H7 (cell line): ENCODE measurements around the gene TSEN34. TPM values are rescaled to one million over a fixed set of nuclear protein-coding genes. Genes with fewer than 3 reads are reported as not detected.
A peak's percentile ranks its signal among the peaks of the same experiment; 100 is the strongest.
"Not testable (repeated sequence)": the region's sequence is repeated elsewhere in the genome, so short reads cannot be mapped to it uniquely, and the experiment has no call there.

Experiments used
- DNase-seq: peaks from one replicate; pipeline ENCODE4 v3.0.0; 2012
- H3K27me3 ChIP-seq: 2 replicates; pipeline ENCODE4 v1.6.0; 2011; ENCODE audit warnings: mild to moderate bottlenecking, low read length; ENCODE audit not compliant: control insufficient read depth, insufficient read depth
- H3K36me3 ChIP-seq: replicated peaks from 2 replicates; pipeline ENCODE4 v1.5.1; 2011; ENCODE audit warnings: low read length; ENCODE audit not compliant: control insufficient read depth, insufficient read depth
- H3K4me3 ChIP-seq: 2 replicates; pipeline ENCODE4 v1.5.1; 2011; ENCODE audit warnings: low read depth, mild to moderate bottlenecking, control low read depth, low read length, moderate library complexity; ENCODE audit not compliant: insufficient read depth
- total RNA-seq: library from RNA; depleted of rRNA; stranded (reverse); fragments of >200 nt; shearing (Covaris generic); gene quantifications from 2 replicates; pipeline ENCODE4 v1.2.3, GENCODE V29; 2014

The TSEN34 gene
- total RNA-seq, 1 experiment from 2014 or later: 76.9 TPM

- DNase-seq: peak; percentile 95
- Histone ChIP-seq H3K36me3 (peaks cover 17% of the 10 kb centered on the region), H3K27me3 (no peaks in the 10 kb centered on the region), H3K4me3 (peak overlapping the region; percentile 90)
Observed at GRCh38 chr19:54189735-54190502, 1.2 kb upstream of the TSEN34 start.

DNA sequence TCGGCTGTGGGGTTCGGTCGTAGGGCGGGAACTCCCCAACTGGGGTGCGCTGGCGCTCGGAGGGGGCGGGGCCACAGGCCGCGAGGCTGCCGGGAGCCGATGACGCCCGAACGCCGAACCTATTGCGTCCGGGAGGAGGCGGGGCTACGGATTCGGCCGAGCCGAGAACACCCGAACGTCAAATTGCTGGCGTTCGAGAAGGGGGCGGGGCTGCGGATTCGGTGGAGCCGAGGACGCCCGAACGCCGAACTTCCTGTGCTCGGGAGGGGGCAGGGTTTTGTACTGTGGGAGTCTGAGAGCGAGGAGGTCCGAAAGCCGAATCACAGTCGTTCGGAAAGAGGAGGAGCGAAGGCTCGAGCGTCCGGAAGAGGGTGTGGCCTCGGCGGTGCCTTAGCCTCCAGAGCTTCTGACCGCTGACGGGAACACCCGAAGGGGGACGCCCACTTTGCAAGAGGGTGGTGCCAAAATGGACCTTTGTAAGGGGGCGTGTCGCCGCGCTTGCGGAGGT is 551 bp upstream of the TSEN34 start:
- H3K4me3 ChIP-seq: peak overlapping the region; percentile 90
- DNase-seq: peak; percentile 95
- H3K36me3 ChIP-seq: peaks cover 17% of the 10 kb centered on the region
- H3K27me3 ChIP-seq: no peaks in the 10 kb centered on the region

GRCh38 chr19:54191811-54192453 is 824 bp downstream of the TSEN34 start:
- Histone ChIP-seq H3K36me3 (peaks cover 14% of the 10 kb centered on the region), H3K27me3 (no peaks in the 10 kb centered on the region), H3K4me3 (peak overlapping the region; percentile 90)
- DNase-seq: no peak

- DNase-seq: peak; percentile 11
- H3K27me3 ChIP-seq: no peaks in the 10 kb centered on the region
- no peak overlapping the region for H3K4me3 ChIP-seq
- H3K36me3 ChIP-seq: peaks cover 10% of the 10 kb centered on the region
Observed at GRCh38 chr19:54193011-54193410, 1.9 kb downstream of the TSEN34 start.

DNA sequence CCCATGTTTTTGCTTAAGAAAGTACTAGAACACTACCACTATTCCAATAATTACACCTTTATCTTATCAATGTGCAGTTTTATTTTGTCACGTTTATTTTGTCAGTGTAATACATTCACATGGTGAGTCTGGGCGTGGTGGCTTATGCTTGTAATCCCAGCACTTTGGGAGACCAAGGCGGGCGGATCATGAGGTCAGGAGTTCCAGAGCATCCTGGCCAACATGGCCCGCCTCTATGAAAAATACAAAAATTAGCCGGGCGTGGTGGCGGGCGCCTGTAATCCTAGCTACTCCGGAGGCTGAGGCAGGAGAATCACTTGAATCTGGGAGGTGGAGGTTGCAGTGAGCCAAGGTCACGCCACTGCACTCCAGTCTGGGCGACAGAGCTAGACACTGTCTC is 3.4 kb downstream of the TSEN34 start:
- not testable (repeated sequence) for H3K4me3 ChIP-seq, H3K27me3 ChIP-seq, DNase-seq
- H3K36me3 ChIP-seq: peaks cover 10% of the 10 kb centered on the region

DNA sequence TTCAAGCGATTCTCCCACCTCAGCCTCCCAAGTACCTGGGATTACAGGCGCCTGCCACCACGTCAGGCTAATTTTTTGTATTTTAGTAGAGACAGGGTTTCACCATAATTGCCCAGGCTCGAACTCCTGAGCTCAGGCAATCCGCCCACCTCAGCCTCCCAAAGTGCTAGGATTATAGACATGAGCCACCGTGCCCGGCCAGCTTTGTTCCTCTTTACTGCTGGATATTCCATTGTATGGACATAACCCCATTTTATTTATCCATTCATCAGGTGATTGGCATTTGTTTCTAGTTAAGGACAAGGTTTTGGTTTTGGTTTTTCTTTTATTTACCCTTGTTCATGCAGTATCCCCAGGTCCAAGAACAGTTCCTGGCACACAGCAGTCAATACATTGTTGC is 5.4 kb downstream of the TSEN34 start:
- no peaks in the 10 kb centered on the region for H3K27me3 ChIP-seq
- peaks cover 15% of the 10 kb centered on the region for H3K36me3 ChIP-seq
- DNase-seq: no peak
- no peak overlapping the region for H3K4me3 ChIP-seq

DNA sequence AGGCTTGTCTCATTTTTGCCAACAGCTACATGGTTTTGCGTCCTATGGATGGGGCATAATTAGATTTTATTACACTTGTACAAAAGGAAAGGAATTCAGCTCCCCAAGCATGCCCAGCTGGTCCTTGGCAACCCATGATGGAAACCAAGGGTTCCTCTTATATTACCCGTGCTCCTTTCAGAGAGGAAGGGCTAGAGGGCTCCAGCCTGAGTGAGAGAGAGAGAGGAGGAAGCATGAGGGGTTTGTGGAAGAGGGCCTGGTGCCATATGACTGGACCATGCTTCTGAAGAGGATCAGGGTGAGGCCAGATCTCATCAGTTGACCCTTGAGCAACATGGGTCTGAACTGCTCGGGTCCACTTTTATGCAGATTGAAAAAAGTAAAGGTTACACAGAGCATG is 6.0 kb downstream of the TSEN34 start:
- Histone ChIP-seq H3K27me3 (no peaks in the 10 kb centered on the region), H3K4me3 (no peak overlapping the region), H3K36me3 (peaks cover 18% of the 10 kb centered on the region)
- DNase-seq: no peak

GRCh38 chr19:54199401-54199800 is 8.3 kb downstream of the TSEN34 start:
- Histone ChIP-seq H3K36me3 (peaks cover 30% of the 10 kb centered on the region), H3K4me3 (no peak overlapping the region), H3K27me3 (no peaks in the 10 kb centered on the region)
- DNase-seq: peak; percentile 18

DNA sequence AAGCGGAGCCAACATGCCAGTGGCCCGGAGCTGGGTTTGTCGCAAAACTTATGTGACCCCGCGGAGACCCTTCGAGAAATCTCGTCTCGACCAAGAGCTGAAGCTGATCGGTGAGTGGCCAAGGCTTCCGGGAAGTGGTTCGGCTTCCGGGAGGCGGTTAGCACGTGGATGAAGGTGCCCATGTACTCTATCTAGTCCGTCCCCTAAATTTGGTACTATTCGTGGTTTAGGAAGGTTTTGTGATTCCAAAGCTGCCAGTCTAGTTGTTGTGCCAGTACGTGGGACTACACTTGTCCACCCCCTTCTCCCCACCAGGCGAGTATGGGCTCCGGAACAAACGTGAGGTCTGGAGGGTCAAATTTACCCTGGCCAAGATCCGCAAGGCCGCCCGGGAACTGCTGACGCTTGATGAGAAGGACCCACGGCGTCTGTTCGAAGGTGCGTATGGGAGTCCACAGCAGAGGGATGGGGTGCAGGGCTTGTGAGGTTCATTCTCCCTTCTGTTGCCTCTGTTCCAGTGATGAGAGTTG is 10.1 kb downstream of the TSEN34 start:
- peak; percentile 27 for DNase-seq
- Histone ChIP-seq H3K36me3 (peaks cover 41% of the 10 kb centered on the region), H3K4me3 (peak overlapping the region; percentile 92), H3K27me3 (no peaks in the 10 kb centered on the region)

DNA sequence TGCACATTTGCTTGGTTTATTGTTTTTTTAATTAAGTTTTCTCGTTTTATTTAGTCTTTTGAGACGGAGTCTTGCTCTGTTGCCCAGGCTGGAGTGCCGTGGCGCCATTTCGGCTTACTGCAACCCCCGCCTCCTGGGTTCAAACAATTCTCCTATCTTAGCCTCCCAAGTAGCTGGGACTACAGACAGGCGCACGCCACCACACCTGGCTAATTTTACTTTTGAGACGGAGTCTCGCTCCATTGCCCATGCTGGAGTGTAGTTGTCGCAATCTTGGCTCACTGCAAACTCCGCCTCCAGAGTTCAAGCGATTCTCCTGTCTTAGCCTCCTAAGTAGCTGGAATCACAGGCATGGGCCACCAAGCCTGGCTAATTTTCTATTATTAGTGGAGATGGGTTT is 10.9 kb downstream of the TSEN34 start:
- no peak for DNase-seq
- Histone ChIP-seq H3K4me3 (peak overlapping the region; percentile 92), H3K36me3 (peaks cover 49% of the 10 kb centered on the region), H3K27me3 (no peaks in the 10 kb centered on the region)

DNA sequence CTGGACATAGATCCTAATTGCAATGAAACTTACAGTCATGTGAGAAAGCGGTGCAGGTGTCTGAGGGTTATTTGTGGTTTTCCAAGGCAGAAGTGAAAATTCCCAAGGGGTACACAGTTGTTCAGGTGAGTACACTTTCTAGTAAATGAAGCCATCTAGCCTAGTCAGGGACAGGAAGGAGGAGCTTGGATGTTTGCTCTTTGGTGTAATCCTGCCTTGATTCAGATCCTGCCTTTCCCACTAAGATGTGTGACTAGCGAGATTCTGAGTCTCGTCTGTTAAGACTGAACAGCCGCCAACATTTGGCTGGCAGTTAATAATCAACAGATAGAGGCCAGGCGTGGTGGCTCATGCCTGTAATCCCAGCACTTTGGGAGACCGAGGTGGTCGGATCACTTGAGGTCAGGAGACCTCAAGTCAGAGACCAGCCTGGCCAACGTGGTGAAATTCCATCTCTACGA is 12.1 kb downstream of the TSEN34 start:
- H3K4me3 ChIP-seq: no peak overlapping the region
- H3K27me3 ChIP-seq: no peaks in the 10 kb centered on the region
- DNase-seq: peak; percentile 7
- peaks cover 55% of the 10 kb centered on the region for H3K36me3 ChIP-seq

DNA sequence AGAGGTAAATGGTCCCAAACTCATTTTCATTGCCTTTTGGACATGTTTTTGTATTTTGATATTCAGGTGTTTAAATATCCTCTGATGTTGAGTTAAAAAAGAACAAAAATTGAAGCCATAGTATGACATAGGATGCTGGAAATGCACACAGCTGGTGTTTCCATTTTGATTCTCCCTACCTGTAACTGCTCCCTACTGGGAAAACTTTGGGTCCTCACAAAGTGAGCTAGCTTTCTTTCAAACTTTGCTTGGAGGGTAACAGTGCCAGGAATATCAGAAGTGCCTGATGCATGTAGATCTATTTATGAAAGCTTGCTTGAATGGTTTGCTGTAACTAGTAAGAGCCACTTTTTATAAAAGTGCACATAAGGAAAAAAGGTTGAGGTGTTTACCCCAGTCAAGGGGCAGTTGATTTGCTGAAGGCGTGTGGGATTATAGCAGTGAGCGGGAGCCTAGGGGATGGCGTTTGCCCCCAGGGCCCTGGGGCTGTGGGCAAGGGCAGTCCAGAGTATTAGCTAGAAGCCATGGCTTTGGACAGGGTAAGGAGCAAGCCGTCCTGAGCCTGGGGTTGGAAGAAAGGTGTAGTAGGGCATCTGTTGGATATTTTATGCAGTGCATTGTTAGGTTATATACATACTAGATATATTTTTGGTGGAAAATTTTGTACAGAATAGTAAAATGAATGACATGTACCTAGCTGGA is 13.8 kb downstream of the TSEN34 start:
- H3K4me3 ChIP-seq: no peak overlapping the region
- no peaks in the 10 kb centered on the region for H3K27me3 ChIP-seq
- H3K36me3 ChIP-seq: peaks cover 55% of the 10 kb centered on the region
- DNase-seq: peak; percentile 22

DNA sequence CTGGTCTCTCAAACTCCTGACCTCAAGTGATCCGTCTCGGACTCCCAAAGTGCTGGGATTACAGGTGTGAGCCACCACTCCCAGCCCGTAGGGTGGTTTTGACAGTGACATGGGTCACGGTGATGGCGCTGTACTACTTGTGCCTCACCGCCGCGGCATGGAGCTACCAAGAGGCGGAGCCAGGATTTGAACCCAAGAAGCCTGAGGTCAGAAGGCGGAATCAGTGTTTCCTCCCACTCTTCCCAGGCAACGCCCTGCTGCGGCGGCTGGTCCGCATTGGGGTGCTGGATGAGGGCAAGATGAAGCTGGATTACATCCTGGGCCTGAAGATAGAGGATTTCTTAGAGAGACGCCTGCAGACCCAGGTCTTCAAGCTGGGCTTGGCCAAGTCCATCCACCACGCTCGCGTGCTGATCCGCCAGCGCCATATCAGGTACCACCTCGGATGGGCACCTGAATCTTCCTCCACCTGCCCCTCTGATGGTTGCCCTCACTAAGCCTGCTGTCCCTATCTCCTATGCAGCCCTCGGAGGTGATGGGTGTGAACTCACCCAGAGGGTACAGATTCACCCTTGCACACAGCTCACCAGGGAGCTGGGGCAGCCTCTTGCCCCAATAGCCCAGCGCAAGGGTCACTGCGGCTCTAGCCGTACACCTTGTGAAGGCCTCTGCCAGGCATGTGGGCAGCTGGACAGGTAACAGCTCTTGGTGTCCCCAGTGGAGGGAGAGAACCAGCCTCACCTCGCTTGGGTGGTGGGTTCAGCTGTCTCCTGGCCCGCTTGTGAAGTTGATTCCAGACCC is 15.1 kb downstream of the TSEN34 start:
- H3K27me3 ChIP-seq: no peaks in the 10 kb centered on the region
- no peak for DNase-seq
- no peak overlapping the region for H3K4me3 ChIP-seq
- H3K36me3 ChIP-seq: peaks cover 53% of the 10 kb centered on the region

GRCh38 chr19:54206831-54207177 is 15.7 kb downstream of the TSEN34 start:
- no peaks in the 10 kb centered on the region for H3K27me3 ChIP-seq
- peaks cover 49% of the 10 kb centered on the region for H3K36me3 ChIP-seq
- H3K4me3 ChIP-seq: no peak overlapping the region
- DNase-seq: no peak
